Esophagus squamous epithelium (tissue), 5 donors: ENCODE results near the gene PTGDS. TPM values are rescaled to one million over a fixed set of nuclear protein-coding genes. Genes with fewer than 3 reads are reported as not detected.

Experiments
- DNase-seq: peaks from one replicate; lab custom pipeline; 2025; lab: John Stamatoyannopoulos, UW
- H3K27ac ChIP-seq, 4 donors: fragments of 200-600 bp; sonication (generic); one replicate each; pipeline ENCODE4 v1.5.1; 2016 to 2019; ENCODE audit warnings: mild to moderate bottlenecking in 1 of 4
- H3K27me3 ChIP-seq, 4 donors: fragments of 200-600 bp; sonication (generic); 1 replicate in 3 of 4; 2 replicates in 1 of 4; pipeline versions ENCODE4 v1.5.1 to v1.6.0; 2017 to 2021; ENCODE audit warnings: antibody characterized with exemption in 1 of 4
- H3K36me3 ChIP-seq, 3 donors: fragments of 200-600 bp; sonication (generic); one replicate each; pipeline ENCODE4 v1.5.1; 2016 to 2019
- H3K4me1 ChIP-seq, 3 donors: fragments of 200-600 bp; sonication (generic); one replicate each; pipeline ENCODE4 v1.5.1; 2017 to 2019
- H3K4me3 ChIP-seq, 4 donors: fragments of 200-600 bp; sonication (generic); 1 replicate in 3 of 4; 2 replicates in 1 of 4; pipeline ENCODE4 v1.5.1; 2016 to 2019; ENCODE audit warnings: mild to moderate bottlenecking in 2 of 4, moderate library complexity in 1 of 4
- H3K9me3 ChIP-seq, 3 donors: fragments of 200-600 bp; sonication (generic); one replicate each; pipeline ENCODE4 v1.5.1; 2016 to 2019
- POLR2A ChIP-seq, 4 donors: fragments of 450-650 bp; IDR thresholded peaks; one replicate each; pipeline ENCODE4 v1.6.1; 2017; ENCODE audit warnings: antibody characterized with exemption in 4 of 4, mild to moderate bottlenecking in 4 of 4, moderate library complexity in 3 of 4
- WGBS, 2 donors: methylation state at CpG; one replicate each; pipeline ENCODE4 v1.1.5; 2018; 5-methylcytosine and 5-hydroxymethylcytosine counted together
- intact Hi-C: fragments of 100-400 bp; cut with DNase I; formaldehyde crosslinking; loops from one replicate; pipeline ENCODE4 v1.15.0; 2022
- total RNA-seq, 4 donors: library from RNA; depleted of rRNA; stranded (reverse); fragments of >200 nt; gene quantifications; one replicate each; pipeline ENCODE4 v1.1.0, GENCODE V29; 2016
- TF ChIP-seq, protein P1 (sequence below), 6 experiments: fragments of 450-650 bp in 4 of 6; fragments of 200-600 bp in 2 of 6; sonication (generic) in 2 of 6; IDR thresholded peaks; one replicate each; pipeline ENCODE4 v1.5.1; 2016 to 2019; ENCODE audit warnings: antibody characterized with exemption in 6 of 6, mild to moderate bottlenecking in 4 of 6, moderate library complexity in 4 of 6
- donor health status: DM: yes; HTN: yes; CAD: no.

The PTGDS gene
- total RNA-seq, 4 donors from 2014 or later: 1.7 to 208 (median 4.8) TPM

DNA sequence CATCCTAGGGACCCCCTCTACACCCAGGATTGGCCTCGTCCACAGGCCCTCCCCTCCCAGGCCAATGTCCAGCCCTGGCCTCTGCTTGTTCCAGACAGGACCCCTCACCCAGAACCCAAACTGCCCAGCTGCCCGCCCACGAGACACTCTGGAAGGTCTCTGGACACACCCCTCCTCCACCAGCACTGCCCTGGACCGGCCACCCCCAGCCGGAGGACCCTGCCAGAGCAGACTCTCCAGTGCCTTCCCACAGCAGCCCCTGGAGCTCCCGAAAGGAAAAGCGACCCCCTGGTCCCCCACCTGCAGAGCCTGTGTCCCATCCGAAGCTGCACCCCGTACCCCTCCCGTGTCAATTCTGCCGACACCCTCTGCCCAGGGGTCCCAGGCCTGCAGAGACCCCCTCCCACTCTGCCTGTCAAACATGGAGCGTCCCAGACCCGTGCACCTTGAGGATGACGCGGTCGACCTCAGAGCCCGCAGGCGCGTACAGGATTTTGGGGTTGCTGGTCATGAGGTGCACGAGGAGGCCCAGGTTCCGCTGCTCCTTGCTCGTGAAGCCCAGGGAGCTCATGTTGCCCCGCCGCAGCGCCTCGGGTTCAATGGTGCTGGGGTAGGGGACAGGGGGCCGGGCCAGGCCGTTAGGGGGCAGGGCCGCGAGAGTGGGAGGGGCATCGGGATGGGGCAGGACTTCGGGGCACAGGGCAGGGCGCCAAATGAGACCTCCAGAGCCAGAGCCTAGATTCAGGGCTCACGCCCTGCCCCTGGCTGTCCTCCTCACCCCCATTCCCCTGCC, 42.8 kb downstream of the PTGDS start:
- Histone ChIP-seq H3K4me3 (no peak overlapping the region), H3K27me3 (no peaks in the 10 kb centered on the region), H3K4me1 (peaks cover 0 to 6% (median 0%) of the 10 kb centered on the region in 3 donors), H3K9me3 (no peaks in the 10 kb centered on the region), H3K27ac (no peak overlapping the region), H3K36me3 (peaks cover 0 to 42% (median 0%) of the 10 kb centered on the region in 3 donors)
- 90% methylated on average over 2 to 6 of the region's 34 CpGs for WGBS, 2 donors
- no peak for DNase-seq
- TF ChIP-seq POLR2A (IDR thresholded peaks at IDR 0.05): no peak
- TF ChIP-seq, protein P1, sequence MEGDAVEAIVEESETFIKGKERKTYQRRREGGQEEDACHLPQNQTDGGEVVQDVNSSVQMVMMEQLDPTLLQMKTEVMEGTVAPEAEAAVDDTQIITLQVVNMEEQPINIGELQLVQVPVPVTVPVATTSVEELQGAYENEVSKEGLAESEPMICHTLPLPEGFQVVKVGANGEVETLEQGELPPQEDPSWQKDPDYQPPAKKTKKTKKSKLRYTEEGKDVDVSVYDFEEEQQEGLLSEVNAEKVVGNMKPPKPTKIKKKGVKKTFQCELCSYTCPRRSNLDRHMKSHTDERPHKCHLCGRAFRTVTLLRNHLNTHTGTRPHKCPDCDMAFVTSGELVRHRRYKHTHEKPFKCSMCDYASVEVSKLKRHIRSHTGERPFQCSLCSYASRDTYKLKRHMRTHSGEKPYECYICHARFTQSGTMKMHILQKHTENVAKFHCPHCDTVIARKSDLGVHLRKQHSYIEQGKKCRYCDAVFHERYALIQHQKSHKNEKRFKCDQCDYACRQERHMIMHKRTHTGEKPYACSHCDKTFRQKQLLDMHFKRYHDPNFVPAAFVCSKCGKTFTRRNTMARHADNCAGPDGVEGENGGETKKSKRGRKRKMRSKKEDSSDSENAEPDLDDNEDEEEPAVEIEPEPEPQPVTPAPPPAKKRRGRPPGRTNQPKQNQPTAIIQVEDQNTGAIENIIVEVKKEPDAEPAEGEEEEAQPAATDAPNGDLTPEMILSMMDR (IDR thresholded peaks at IDR 0.05): no peak
- intact Hi-C loops: no loop called here

DNA sequence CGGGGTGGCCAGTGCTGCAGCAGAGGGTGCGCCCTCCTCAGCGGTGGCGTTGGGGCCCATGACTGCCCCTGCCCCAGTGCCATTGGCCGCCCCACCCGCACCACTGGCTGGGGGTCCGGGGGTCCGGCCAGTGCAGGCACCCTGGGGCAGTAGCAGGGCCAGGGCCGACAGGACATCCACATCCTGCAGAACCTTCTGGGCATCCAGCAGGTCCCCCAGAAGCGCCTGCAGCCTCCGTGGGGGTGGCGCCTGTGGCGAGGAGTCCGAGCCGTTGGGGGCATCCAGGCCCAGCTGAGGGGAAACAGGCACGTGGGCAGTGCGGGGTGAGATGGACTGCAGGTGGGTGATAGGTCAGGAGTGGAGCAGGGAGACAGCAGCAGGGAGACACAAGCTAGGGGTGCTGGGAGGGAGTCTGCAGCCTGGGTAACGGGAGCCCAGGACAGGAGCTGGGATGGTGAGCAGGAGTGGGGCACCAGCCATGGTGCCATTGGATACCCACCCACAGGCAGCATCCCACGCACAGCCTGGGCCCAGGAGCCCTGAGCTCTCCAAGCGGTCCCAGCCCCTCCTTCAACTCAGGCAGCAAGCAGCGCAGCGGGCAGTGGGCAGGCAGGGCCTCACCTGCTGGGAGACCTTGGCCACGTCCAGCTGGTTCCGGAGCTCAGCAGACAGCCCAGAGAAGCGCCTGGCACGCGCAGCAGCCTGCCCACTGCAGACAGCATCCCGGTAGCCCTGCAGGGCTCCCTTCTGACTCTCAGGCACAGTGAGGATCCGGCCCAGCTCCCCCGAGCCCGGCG, 43.7 kb downstream of the PTGDS start:
- 90 to 100% methylated on average over 2 to 12 of the region's 32 CpGs for WGBS, 2 donors
- no peak for DNase-seq
- Histone ChIP-seq H3K27me3 (no peaks in the 10 kb centered on the region), H3K27ac (no peak overlapping the region), H3K4me3 (no peak overlapping the region), H3K9me3 (no peaks in the 10 kb centered on the region), H3K4me1 (peaks cover 0 to 14% (median 1%) of the 10 kb centered on the region in 3 donors), H3K36me3 (peaks cover 0 to 33% (median 0%) of the 10 kb centered on the region in 3 donors)
- TF ChIP-seq, protein P1 (IDR thresholded peaks at IDR 0.05): no peak
- TF ChIP-seq POLR2A (IDR thresholded peaks at IDR 0.05): no peak
- intact Hi-C loops: no loop called here

DNA sequence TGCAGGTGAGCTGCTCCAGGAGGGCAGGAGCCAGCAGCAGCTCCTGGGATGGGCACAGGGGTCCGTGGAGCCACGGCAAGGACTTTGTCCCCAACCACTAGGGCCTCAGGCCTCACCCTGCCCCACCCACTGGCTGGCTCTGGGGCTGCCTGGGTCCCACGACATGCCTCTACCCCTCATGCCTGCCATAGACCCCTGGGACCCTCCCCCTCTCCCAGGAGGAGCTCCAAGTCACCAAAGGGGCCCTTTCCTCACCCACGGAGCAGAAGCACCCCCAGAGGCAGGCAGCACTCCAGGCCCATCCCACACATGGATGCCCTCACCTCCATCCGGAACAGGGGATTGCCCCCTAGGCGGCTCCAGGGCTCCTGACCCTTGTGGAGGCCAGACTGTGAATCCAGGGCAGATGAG, 44.3 kb downstream of the PTGDS start:
- Histone ChIP-seq H3K27me3 (no peaks in the 10 kb centered on the region), H3K4me3 (no peak overlapping the region), H3K27ac (no peak overlapping the region), H3K4me1 (peaks cover 4 to 20% (median 6%) of the 10 kb centered on the region in 3 donors), H3K36me3 (peaks cover 0 to 27% (median 0%) of the 10 kb centered on the region in 3 donors), H3K9me3 (no peaks in the 10 kb centered on the region)
- intact Hi-C loops: no loop called here
- DNase-seq: no peak
- TF ChIP-seq, protein P1 (IDR thresholded peaks at IDR 0.05): no peak
- TF ChIP-seq POLR2A (IDR thresholded peaks at IDR 0.05): no peak
- 50% methylated on average over 1 of the region's 6 CpGs; no CpG with 5 or more reads in 1 of the 2 donors for WGBS, 2 donors

DNA sequence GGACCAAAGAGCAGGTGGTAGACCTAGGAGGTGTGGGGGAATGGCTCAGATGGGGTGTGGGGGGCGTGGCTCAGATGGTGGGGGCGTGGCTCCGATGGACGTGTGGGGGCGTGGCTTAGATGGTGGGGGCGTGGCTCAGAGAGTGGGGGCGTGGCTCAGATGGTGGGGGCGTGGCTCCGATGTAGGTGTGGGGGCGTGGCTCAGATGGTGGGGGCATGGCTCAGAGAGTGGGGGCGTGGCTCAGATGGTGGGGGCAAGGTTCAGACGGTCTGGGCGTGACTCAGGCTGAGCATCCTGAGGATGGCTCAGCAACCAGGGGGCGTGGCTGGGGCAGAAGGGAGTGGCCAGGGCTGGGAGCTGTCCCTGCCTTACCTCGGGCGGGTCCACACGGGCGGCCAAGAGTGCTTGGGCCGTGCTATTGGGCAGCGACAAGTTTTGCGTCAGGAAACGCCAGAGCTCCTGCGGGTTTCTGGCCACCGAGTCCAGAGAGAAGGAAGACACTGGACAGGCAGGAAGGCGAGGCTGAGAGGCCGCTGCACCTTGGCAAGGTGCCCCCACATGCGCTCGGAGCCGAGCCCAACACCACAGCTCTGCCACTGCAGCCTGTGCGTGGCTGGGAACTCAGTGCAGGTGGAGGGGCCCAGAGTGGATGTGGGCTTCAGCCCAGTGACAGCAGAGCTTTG, 44.8 kb downstream of the PTGDS start:
- Histone ChIP-seq H3K27ac (no peak overlapping the region), H3K9me3 (no peaks in the 10 kb centered on the region), H3K36me3 (peaks cover 0 to 22% (median 0%) of the 10 kb centered on the region in 3 donors), H3K4me3 (no peak overlapping the region), H3K27me3 (no peaks in the 10 kb centered on the region), H3K4me1 (peaks cover 8 to 26% (median 10%) of the 10 kb centered on the region in 3 donors)
- DNase-seq: no peak
- TF ChIP-seq POLR2A (IDR thresholded peaks at IDR 0.05): peak in 1 of 4 donors; percentile 14
- TF ChIP-seq, protein P1 (IDR thresholded peaks at IDR 0.05): no peak
- intact Hi-C loops: no loop called here
- WGBS, 2 donors: 29% methylated on average over 3 of the region's 30 CpGs; no CpG with 5 or more reads in 1 of the 2 donors
